Tibial nerve (tissue), 4 donors: ENCODE results near the gene PLEKHG4. TPM values are rescaled to one million over a fixed set of nuclear protein-coding genes. Genes with fewer than 3 reads are reported as not detected.

Experiments
- DNase-seq, 2 donors: peaks; one replicate each; pipeline ENCODE4 v3.0.0-alpha.2; 2019; ENCODE audit warnings: low spot score in 2 of 2
- H3K27ac ChIP-seq, 4 donors: fragments of 200-600 bp; sonication (generic) in 3 of 4; one replicate each; pipeline ENCODE4 v1.5.1; 2017 to 2019; ENCODE audit warnings: mild to moderate bottlenecking in 1 of 4
- H3K27me3 ChIP-seq, 2 donors: fragments of 200-600 bp; sonication (generic) in 1 of 2; one replicate each; pipeline versions ENCODE4 v1.5.1 to v1.6.0; 2017 to 2019
- H3K36me3 ChIP-seq, 3 donors: fragments of 200-600 bp; sonication (generic); one replicate each; pipeline ENCODE4 v1.5.1; 2018 to 2019
- H3K4me1 ChIP-seq, 4 donors: fragments of 200-600 bp; sonication (generic) in 3 of 4; one replicate each; pipeline ENCODE4 v1.5.1; 2017 to 2019
- H3K4me3 ChIP-seq, 4 donors: fragments of 200-600 bp; sonication (generic) in 3 of 4; one replicate each; pipeline ENCODE4 v1.5.1; 2017 to 2019; ENCODE audit warnings: mild to moderate bottlenecking in 1 of 4, moderate library complexity in 1 of 4
- H3K9me3 ChIP-seq, 4 donors: fragments of 200-600 bp; sonication (generic) in 3 of 4; one replicate each; pipeline ENCODE4 v1.5.1; 2017 to 2019
- CTCF ChIP-seq, 5 experiments: fragments of 200-600 bp in 3 of 5; fragments of 450-650 bp in 2 of 5; sonication (generic) in 3 of 5; IDR thresholded peaks; one replicate each; pipeline ENCODE4 v1.5.1; 2016 to 2019; ENCODE audit warnings: antibody characterized with exemption in 5 of 5, mild to moderate bottlenecking in 3 of 5, moderate library complexity in 2 of 5
- EP300 ChIP-seq, 2 donors: sonication (generic); formaldehyde crosslinking; IDR thresholded peaks; one replicate each; pipeline ENCODE4 v1.6.1; 2017; ENCODE audit warnings: antibody characterized with exemption in 2 of 2, mild to moderate bottlenecking in 1 of 2
- POLR2A ChIP-seq, 2 donors: fragments of 450-650 bp; IDR thresholded peaks; one replicate each; pipeline ENCODE4 v1.6.1; 2017; ENCODE audit warnings: antibody characterized with exemption in 2 of 2, mild to moderate bottlenecking in 2 of 2, moderate library complexity in 2 of 2
- WGBS, 2 donors: methylation state at CpG; one replicate each; pipeline ENCODE4 v1.1.5; 2018; 5-methylcytosine and 5-hydroxymethylcytosine counted together
- total RNA-seq, 4 donors: library from RNA; depleted of rRNA; stranded (reverse); fragments of >200 nt; gene quantifications; one replicate each; pipeline ENCODE4 v1.1.0, GENCODE V29; 2016

Gene PLEKHG4
- total RNA-seq, 4 donors from 2014 or later, result 25.6 to 42.4 (median 34.6) TPM

DNA sequence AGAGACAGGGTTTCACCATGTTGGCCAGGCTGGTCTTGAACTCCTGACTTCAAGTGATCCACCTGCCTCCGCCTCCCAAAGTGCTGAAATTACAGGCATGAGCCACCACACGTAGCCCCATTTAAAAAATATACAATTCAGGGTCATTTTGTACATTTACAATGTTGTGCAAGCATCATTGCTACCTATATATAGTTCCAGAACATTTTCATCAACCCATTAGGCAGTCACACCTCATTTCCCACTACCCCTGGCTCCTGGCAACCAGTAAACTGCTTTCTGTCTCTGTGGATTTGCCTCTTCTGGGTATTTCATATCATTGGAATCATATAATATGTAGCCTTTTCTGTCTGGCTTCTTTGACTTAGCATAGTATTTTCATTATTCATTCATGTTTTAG lies 54.0 kb downstream of the PLEKHG4 start:
- H3K9me3 ChIP-seq, result peaks cover 0 to 8% (median 0%) of the 10 kb centered on the region in 4 donors
- no peak overlapping the region for H3K4me3 ChIP-seq
- no peaks in the 10 kb centered on the region for H3K27me3 ChIP-seq
- TF ChIP-seq CTCF (IDR thresholded peaks at IDR 0.05) (no peak), POLR2A (IDR thresholded peaks at IDR 0.05) (no peak), EP300 (IDR thresholded peaks at IDR 0.05) (no peak)
- 69 to 82% methylated on average over 2 of the region's 2 CpGs for WGBS, 2 donors
- no peaks in the 10 kb centered on the region for H3K4me1 ChIP-seq
- no peaks in the 10 kb centered on the region for H3K36me3 ChIP-seq
- no peak overlapping the region for H3K27ac ChIP-seq
- DNase-seq, result no peak

DNA sequence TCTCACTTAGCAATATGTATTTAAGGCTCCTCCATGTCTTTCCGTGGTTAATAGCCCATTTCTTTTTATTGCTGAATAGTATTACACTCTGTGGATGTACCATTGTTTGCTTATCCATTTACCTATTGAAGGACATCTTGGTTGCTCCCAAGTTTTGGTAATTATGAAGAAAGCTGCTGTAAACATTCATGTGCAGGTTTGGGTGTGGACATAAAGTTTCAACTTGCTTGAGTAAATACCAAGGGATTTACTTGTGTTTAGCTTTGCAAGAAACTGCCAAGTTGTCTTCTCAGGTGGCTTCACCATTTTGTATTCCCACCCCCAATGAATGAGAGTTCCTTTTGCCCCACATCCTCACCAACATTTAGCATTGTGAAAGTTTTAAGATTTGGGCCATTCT lies 56.8 kb downstream of the PLEKHG4 start:
- H3K4me1 ChIP-seq, result no peaks in the 10 kb centered on the region
- no peaks in the 10 kb centered on the region for H3K36me3 ChIP-seq
- H3K9me3 ChIP-seq, result peaks cover 0 to 8% (median 0%) of the 10 kb centered on the region in 4 donors
- DNase-seq, result no peak
- no peak overlapping the region for H3K4me3 ChIP-seq
- no peaks in the 10 kb centered on the region for H3K27me3 ChIP-seq
- TF ChIP-seq EP300 (IDR thresholded peaks at IDR 0.05) (no peak), POLR2A (IDR thresholded peaks at IDR 0.05) (no peak), CTCF (IDR thresholded peaks at IDR 0.05) (no peak)
- H3K27ac ChIP-seq, result no peak overlapping the region
- 58 to 94% methylated on average over 1 of the region's 1 CpG for WGBS, 2 donors

GRCh38 chr16:67336648-67337047 lies 57.3 kb downstream of the PLEKHG4 start:
- Histone ChIP-seq H3K4me1 (no peaks in the 10 kb centered on the region), H3K36me3 (no peaks in the 10 kb centered on the region), H3K27me3 (no peaks in the 10 kb centered on the region), H3K27ac (no peak overlapping the region), H3K4me3 (no peak overlapping the region), H3K9me3 (peaks cover 0 to 8% (median 0%) of the 10 kb centered on the region in 4 donors)
- 77 to 92% methylated on average over 1 of the region's 1 CpG for WGBS, 2 donors
- TF ChIP-seq EP300 (IDR thresholded peaks at IDR 0.05) (no peak), POLR2A (IDR thresholded peaks at IDR 0.05) (no peak), CTCF (IDR thresholded peaks at IDR 0.05) (no peak)
- DNase-seq, result no peak

Other genes starting within 250 kb of the PLEKHG4 start
- gene PHAF1, start 169.6 kb upstream of the PLEKHG4 start, total RNA-seq, result 10 to 100 TPM; 22.2 to 34.5 (median 28.1) TPM
- gene B3GNT9, start 128.5 kb upstream of the PLEKHG4 start, total RNA-seq, result 10 to 100 TPM in 3 of 4 donors, 1 to 10 TPM in 1; 9.3 to 23.1 (median 18.4) TPM
- 10 to 100 TPM; 26.0 to 46.5 (median 36.2) TPM for gene TRADD, start 119.6 kb upstream of the PLEKHG4 start, total RNA-seq
- gene FBXL8, start 119.6 kb upstream of the PLEKHG4 start, total RNA-seq, result 10 to 100 TPM; 17.7 to 58.5 (median 40.0) TPM
- gene HSF4, start 114.8 kb upstream of the PLEKHG4 start, total RNA-seq, result 100 to 1,000 TPM; 103 to 167 (median 153) TPM
- gene NOL3, start 109.0 kb upstream of the PLEKHG4 start, total RNA-seq, result 10 to 100 TPM; 55.5 to 95.4 (median 76.6) TPM
- 10 to 100 TPM; 13.6 to 42.9 (median 18.9) TPM for gene MATCAP1, start 95.6 kb upstream of the PLEKHG4 start, total RNA-seq
- gene EXOC3L1, start 89.4 kb upstream of the PLEKHG4 start, total RNA-seq, result 1 to 10 TPM in 3 of 4 donors, under 1 TPM in 1; 0.66 to 3.9 (median 2.6) TPM
- gene E2F4, start 87.4 kb upstream of the PLEKHG4 start, total RNA-seq, result 100 to 1,000 TPM in 2 of 4 donors, 10 to 100 TPM in 2; 60.1 to 119 (median 99.8) TPM
- 10 to 100 TPM in 1 of 4 donors, 1 to 10 TPM in 3; 2.4 to 14.4 (median 4.4) TPM for gene ELMO3, start 80.4 kb upstream of the PLEKHG4 start, total RNA-seq
- gene TMEM208, start 52.4 kb upstream of the PLEKHG4 start, total RNA-seq, result 10 to 100 TPM; 28.0 to 47.6 (median 41.2) TPM
- gene FHOD1, start 32.1 kb upstream of the PLEKHG4 start, total RNA-seq, result 10 to 100 TPM; 17.3 to 45.3 (median 25.5) TPM
- gene SLC9A5, start 30.6 kb upstream of the PLEKHG4 start, total RNA-seq, result 1 to 10 TPM in 3 of 4 donors, under 1 TPM in 1; 0.59 to 2.0 (median 1.5) TPM
- gene KCTD19, start 47.2 kb downstream of the PLEKHG4 start, total RNA-seq, result 1 to 10 TPM in 1 of 4 donors, under 1 TPM in 3; under 0.01 to 2.3 (median 0.25) TPM
- 1 to 10 TPM in 2 of 4 donors, under 1 TPM in 1, not detected in 1; 0.30 to 4.6 (median 2.1) TPM for gene LRRC36, start 47.3 kb downstream of the PLEKHG4 start, total RNA-seq
- gene TPPP3, start 114.0 kb downstream of the PLEKHG4 start, total RNA-seq, result 10 to 100 TPM in 2 of 4 donors, 1 to 10 TPM in 2; 5.7 to 13.6 (median 9.9) TPM
- 10 to 100 TPM; 24.3 to 46.2 (median 32.8) TPM for gene ZDHHC1, start 136.9 kb downstream of the PLEKHG4 start, total RNA-seq
- 1 to 10 TPM in 1 of 4 donors, under 1 TPM in 2, not detected in 1; 0.20 to 2.9 (median 0.60) TPM for gene HSD11B2, start 151.6 kb downstream of the PLEKHG4 start, total RNA-seq
- 100 to 1,000 TPM in 1 of 4 donors, 10 to 100 TPM in 3; 55.1 to 113 (median 73.7) TPM for gene ATP6V0D1, start 201.6 kb downstream of the PLEKHG4 start, total RNA-seq
- not detected for gene AGRP, start 204.0 kb downstream of the PLEKHG4 start, total RNA-seq
- gene RIPOR1, start 249.3 kb downstream of the PLEKHG4 start, total RNA-seq, result 100 to 1,000 TPM in 2 of 4 donors, 10 to 100 TPM in 2; 50.6 to 112 (median 85.1) TPM